Heart left ventricle (tissue), 13 donors: Measurements from ENCODE around the gene CRIP2.

ENCODE experiments used
- POLR2A ChIP-seq, 2 donors: fragments of 450-650 bp; IDR thresholded peaks; one replicate each; pipeline ENCODE4 v1.6.1; 2017; ENCODE audit warnings: antibody characterized with exemption in 2 of 2, mild to moderate bottlenecking in 2 of 2, moderate library complexity in 2 of 2
- TF ChIP-seq, protein P1 (sequence below), 12 donors: fragments of 200-600 bp; sonication (generic) in 4 of 12; IDR thresholded peaks; one replicate each; pipeline versions ENCODE4 v1.5.0 to v1.8.0; 2018 to 2022; ENCODE audit warnings: antibody characterized with exemption in 12 of 12, mild to moderate bottlenecking in 5 of 12
- donor health status: ischemic (EF 13 %, LVEDD 7.1; RV severe dilation, severe dysfunction).
- donor health status: DM: no; HTN: yes; CAD: no.
- donor health status: DM: no; HTN: no; CAD: no.
- donor health status: ischemic (EF 25% LVEDD 6.9; RV normal size, moderate dysfunction).
- donor health status: ischemic (EF 25% LVEDD 5.7; RV mildly dilated, moderate dysfunction).
- donor health status: ischemic (EF 35%, LVEDD 5.7; RV mildly dilated, moderate dysfunction).
- donor health status: nonischemic (EF 11% LVEDD 7.7; RV severe dilation, severe dysfunction).
- donor health status: DM: yes; HTN: yes; CAD: no.
- donor health status: PGD.
- donor health status: ischemic (EF 29% LVEDD 5.4; RV normal size, mild dysfunction).
- donor health status: nonischemic (EF 23%, LVEDD 6.1; RV moderate dilation, normal function).

DNA sequence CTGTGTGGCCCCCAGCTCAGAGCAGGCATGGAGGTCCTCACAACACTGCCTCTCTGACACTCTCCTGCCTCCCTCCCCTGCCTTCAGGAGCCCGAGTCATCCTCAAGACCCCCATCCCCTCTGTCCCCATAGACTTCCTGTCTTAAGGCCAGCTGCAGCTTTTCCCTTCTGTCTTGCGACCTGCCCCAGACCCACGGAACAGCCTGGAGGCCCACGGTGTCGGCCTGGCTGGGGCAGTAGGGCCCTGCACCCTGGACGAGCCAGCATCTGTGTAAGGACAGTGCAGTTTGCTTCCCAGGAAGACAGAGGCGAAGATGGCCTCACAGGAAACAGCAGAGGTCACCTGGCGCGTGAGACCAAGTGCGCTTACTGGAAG, 26.1 kb downstream of the CRIP2 start:
- TF ChIP-seq, protein P1, sequence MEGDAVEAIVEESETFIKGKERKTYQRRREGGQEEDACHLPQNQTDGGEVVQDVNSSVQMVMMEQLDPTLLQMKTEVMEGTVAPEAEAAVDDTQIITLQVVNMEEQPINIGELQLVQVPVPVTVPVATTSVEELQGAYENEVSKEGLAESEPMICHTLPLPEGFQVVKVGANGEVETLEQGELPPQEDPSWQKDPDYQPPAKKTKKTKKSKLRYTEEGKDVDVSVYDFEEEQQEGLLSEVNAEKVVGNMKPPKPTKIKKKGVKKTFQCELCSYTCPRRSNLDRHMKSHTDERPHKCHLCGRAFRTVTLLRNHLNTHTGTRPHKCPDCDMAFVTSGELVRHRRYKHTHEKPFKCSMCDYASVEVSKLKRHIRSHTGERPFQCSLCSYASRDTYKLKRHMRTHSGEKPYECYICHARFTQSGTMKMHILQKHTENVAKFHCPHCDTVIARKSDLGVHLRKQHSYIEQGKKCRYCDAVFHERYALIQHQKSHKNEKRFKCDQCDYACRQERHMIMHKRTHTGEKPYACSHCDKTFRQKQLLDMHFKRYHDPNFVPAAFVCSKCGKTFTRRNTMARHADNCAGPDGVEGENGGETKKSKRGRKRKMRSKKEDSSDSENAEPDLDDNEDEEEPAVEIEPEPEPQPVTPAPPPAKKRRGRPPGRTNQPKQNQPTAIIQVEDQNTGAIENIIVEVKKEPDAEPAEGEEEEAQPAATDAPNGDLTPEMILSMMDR (IDR thresholded peaks at IDR 0.05): no peak
- no peak for TF ChIP-seq POLR2A (IDR thresholded peaks at IDR 0.05)
